ENCODE measurements around the gene PACSIN3.

DNA sequence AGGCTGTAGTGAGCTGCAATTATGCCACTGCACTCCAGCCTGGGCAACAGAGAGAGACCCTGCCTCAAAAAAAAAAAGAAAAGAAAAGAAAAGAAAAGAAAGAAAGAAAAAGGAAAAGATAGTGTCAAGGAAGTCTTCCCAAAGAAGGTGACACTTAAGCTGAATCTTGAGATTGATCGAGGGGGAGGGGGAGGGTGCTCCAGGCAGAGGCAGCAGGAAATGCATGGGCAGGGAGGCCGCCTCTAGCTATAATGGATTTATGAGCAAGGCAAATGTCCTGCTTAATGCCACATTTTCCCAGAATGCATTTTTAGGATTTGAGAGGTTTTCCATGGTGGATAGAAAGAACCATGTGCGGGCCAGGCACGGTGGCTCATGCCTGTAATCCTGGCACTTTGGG is 14.8 kb upstream of the PACSIN3 start:
- TF ChIP-seq, protein P1, sequence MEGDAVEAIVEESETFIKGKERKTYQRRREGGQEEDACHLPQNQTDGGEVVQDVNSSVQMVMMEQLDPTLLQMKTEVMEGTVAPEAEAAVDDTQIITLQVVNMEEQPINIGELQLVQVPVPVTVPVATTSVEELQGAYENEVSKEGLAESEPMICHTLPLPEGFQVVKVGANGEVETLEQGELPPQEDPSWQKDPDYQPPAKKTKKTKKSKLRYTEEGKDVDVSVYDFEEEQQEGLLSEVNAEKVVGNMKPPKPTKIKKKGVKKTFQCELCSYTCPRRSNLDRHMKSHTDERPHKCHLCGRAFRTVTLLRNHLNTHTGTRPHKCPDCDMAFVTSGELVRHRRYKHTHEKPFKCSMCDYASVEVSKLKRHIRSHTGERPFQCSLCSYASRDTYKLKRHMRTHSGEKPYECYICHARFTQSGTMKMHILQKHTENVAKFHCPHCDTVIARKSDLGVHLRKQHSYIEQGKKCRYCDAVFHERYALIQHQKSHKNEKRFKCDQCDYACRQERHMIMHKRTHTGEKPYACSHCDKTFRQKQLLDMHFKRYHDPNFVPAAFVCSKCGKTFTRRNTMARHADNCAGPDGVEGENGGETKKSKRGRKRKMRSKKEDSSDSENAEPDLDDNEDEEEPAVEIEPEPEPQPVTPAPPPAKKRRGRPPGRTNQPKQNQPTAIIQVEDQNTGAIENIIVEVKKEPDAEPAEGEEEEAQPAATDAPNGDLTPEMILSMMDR (IDR thresholded peaks at IDR 0.05), result no peak
- no peak for TF ChIP-seq POLR2A (IDR thresholded peaks at IDR 0.05)

Data from uterus (tissue), 2 donors.